GM18499 (cell line): ENCODE measurements around the gene RAD51B.

Experiments used
- ATAC-seq: cut with Tn5 transposase; IDR thresholded peaks from one replicate; pipeline ENCODE4 v1.9.1; 2021; ENCODE audit warnings: moderate number of reproducible peaks; ENCODE audit not compliant: insufficient read depth, unreplicated experiment

The RAD51B gene

DNA sequence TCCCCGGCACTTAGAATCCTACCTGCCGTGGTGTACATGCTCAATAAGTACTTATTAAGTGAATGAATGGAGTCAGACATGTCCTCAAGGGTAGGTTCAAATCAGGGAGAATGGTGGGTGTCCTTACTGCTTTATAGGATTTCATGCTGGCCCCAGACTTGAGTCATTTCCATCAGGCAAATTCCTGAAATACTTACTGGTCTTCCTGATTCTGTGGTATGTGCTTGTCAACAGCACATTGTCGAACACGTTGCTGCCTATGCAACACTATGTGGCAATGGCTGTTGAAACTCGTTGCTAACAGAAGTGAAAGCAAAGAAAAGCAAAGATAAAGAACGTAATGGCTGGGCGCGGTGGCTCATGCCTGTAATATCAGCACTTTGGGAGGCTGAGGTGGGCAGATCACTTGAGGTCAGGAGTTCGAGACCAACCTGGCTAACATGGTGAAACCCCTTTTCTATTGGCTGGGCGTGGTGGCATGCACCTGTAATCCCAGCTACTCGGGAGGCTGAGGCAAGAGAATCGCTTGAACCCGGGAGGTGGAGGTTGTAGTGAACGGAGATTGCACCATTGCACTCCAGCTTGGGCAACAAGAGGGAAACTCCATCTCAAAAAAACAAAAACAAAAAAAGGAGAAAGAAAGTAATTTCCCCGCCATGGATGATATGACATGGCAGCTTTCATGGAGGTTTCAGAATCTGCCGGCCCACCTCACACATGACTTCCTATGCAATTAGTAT, 758.4 kb downstream of the RAD51B start:
- ATAC-seq = no peak

DNA sequence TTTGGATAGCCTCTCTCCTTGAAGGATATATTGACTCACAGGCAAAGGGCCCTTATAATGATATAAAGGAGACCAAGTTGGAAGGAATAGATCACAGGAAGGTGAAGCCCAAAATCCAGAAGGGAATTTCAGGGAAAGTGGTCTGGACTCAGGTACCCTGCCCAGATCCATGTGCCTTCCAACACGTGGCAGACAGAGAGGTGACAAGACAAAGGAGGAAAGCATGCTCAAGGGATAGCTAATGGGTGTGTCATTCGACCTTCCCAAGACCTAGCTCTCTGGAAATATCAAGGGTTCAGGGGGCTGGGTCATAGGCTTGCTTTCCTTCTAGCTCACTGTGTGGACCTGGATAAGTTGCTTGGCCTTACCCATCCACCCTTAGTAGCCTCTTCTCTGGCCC, 759.0 kb downstream of the RAD51B start:
- ATAC-seq = no peak

DNA sequence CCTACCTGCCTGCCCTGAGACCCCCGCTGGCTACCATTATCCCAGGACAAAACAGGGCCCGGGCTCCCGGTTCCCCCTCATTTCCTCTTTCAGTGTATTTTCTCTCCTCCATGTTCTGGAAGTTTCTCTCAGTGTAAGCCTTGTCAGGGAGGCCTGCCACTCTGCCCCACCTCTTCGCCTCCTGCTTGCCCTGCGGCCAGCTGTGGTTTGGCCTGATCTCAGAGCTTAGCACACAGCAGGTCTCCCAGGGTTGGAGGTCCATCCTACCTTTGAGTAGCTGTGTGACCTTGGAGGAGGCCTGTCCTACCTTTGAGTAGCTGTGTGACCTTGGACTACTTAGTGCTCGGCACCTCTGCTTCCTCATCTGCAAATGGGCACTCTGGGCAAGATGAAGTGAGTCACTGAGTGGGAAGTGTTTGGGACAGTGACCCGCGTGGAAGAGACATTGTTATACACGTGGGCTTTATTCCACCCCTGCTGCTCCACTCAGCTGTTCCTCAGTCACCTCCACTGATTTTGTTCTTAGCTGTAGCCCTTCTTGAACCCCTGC, 760.6 kb downstream of the RAD51B start:
- ATAC-seq = no peak

- ATAC-seq = no peak
These were observed 761.1 kb downstream of the RAD51B start for GRCh38 chr14:68580671-68581070.

DNA sequence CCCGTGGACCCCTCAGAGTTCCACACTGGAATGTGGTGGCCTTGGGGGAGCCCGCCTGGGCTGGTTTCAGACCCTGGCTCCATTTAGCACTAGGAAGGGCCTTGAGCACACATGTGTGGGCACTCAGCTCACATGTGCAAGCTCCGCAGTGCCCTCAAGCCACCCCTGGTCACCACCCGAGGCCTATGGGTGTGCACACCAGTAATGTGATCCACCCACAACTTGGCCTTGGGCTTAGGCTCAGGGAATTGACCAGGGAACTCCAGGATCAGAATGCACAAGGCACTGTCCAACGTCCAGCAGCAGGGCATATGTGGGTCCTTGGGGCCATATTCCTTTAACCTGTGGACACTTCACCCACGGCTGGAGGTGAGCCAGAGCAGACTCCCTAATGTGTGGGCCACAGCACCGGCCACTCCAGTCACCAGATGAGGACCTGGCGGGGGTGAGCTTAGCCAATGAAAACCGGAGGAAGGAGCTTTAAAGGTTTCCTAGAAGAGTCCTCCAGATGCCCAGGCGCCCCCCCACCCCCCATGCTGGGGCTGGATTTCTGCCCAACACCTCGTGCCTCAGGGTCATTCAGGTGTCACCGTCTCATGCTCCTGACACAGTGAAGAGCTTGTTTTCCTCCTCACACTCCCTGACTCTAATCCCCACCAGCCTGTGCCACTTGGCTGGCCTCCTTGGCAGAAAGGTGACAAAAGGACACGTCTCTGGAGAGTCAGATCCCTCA, 764.1 kb downstream of the RAD51B start:
- no peak for ATAC-seq

GRCh38 chr14:68584786-68585185, 765.2 kb downstream of the RAD51B start:
- ATAC-seq = no peak

DNA sequence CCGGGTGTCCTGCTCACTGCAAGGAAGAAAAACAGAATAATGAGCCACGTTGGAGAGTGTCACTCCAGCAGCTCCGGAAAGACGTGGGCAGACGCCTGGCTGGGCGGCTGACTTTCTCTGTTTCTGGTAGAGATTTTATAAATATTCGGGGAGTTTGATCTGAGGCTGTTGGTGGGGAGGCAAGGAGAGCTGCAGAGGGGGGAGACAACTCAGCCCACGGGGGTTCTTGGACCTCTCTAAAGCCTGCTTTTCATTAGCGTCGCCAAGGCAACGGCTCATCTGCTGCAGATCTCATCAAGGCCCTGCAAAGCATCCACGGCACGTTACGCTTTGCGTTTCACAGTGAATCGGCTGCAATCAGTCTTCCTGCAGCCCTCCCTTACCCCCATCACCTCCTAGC, 766.1 kb downstream of the RAD51B start:
- no peak for ATAC-seq

- ATAC-seq = no peak
These were observed 767.5 kb downstream of the RAD51B start for GRCh38 chr14:68586896-68587751.

DNA sequence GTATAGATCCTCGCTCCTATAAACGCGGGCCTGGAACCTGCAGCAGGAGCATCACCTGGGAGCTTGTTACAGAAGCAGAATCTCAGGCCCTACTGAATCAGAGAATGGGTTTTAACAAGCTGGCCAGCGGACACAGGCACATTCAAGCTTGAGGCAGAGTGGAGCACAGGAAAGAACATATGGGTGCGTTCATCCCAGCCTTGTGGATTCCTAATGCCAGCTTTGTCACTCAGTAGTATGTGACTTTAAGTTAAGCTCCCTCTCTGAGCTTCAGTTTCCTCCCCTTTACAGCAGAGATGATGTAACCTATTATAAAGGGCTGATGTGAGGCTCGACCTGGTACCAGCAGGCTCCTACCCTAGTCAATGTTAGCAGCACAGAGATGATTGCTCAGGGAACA, 768.4 kb downstream of the RAD51B start:
- no peak for ATAC-seq

DNA sequence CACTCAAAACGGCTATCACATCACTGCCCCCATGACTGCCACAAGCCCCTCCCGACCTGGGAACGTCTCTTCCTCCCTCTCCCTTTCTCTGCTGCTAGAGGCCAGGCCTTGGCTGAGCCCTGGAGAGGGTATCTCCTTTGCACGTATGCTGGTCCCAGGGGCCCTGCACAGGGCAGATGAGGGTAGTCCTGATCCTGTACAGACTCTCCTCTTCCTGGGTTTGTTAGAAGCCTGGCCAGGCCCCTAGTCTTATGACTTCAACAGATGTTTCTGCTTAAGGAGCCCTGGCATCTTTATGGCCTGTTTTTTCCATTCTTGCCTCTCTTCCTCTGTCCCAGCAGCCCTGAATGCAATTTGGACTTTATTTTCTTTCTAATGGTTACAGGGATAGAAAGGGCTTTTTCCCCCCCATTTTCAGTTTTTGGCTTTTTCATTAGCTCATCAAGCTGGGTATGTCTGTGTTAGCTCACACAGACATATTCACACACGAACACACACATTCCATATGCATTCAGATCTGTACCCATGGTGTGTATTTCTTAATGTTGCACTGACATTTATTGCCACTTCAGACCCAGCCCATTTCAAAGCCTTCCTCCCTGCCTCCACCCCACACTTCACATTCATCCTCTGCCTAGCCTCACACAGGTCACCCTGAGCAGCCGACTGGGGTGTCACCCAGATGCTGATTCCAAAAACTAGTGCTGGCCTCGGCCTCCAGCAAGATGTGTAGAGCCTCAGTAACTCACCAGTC, 770.0 kb downstream of the RAD51B start:
- no peak for ATAC-seq

GRCh38 chr14:68590201-68590522, 770.6 kb downstream of the RAD51B start:
- no peak for ATAC-seq

DNA sequence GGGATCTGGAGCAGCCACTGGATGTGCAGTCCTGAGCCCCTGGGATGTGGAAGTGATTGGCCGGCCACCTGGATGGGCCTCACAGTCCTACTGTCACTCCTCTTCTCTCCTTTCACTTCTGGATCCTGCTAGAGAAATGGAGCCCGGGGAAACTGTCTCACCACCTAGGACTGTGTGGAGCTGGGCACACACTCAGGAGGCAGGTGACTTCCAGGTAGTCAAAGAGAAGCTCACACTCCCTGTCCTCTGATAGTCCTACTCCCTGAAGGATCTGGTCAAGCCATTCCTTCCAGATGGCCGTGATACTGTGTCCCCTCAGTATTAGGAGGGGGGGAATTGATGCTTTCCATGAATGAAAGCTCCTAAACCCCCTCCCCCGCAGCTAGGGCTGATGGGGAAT, 772.2 kb downstream of the RAD51B start:
- ATAC-seq = no peak

- ATAC-seq = no peak
These were observed 773.5 kb downstream of the RAD51B start for GRCh38 chr14:68592948-68593556.

DNA sequence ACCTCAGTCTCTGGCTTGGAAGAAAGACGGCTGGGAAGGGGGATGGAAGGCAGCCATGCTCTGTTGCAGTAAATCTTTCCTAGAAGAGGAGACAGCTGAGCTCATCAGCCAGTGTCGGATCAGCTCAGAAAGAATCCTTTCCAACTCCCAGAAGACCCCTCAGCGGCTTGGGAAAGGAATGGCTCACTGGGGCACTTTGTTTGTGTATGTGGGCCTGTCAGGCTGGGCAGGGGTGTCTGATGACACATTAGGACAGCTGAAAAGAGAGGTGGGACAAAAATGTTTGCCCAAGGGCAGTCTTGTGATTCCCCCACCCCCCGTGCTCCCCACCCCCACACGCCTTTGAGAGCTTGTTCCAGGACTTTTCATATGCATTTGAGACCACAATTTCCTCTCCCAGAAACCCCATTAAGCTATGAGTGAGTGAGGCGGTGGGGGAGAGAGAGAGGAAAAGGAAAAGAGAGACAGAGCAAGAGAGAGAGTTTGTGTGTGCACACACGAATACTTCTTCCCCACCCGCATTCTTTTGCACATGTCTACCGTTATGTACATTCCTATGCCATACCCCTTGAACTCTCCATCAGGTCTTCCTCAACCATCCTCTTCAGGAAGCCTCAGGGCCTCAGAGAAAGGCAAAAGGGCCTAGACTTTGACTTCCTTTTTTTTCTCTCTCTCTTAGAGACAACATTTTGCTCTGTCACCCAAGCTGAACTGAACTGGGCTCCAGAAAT, 774.4 kb downstream of the RAD51B start:
- ATAC-seq = no peak

GRCh38 chr14:68594737-68595380, 775.3 kb downstream of the RAD51B start:
- no peak for ATAC-seq

GRCh38 chr14:68596211-68596610, 776.6 kb downstream of the RAD51B start:
- ATAC-seq = no peak

DNA sequence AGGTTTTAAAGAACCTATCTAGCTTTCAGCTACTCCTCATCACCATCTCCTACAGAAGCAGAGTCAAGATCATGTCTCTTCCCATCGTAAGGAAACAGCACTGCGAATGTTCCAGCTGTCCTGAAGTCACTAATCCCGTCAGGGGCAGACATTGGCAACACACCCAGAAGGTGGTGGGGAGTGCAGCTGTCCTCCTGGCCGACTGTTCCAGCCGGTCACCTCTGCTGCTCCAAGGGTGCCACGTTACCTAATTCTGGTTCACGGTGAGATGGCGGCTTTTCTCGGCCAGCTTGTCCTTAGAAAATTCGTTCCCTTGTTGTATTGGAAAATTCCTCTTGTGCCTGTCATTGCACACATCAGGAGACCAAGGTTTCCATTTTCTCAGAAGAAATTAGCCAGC, 777.1 kb downstream of the RAD51B start:
- ATAC-seq = no peak

GRCh38 chr14:68598089-68598488, 778.5 kb downstream of the RAD51B start:
- ATAC-seq = no peak
